Dendritic cell treated with granulocyte-macrophage colony-stimulating factor and Interleukin-4, amounts not matched to agents 40 ng/mL and 50 ng/mL, for 4 days (primary cell): ENCODE results near the gene ZNF362.

Experiments
- H3K27ac Mint-ChIP-seq: one replicate; pipeline ENCODE4 v1.8.0; 2022; ENCODE audit warnings: mild to moderate bottlenecking, mixed read lengths
- H3K27me3 Mint-ChIP-seq: one replicate; pipeline ENCODE4 v1.8.0; 2022; ENCODE audit warnings: mild to moderate bottlenecking, mixed read lengths
- H3K36me3 Mint-ChIP-seq: one replicate; pipeline ENCODE4 v1.8.0; 2022; ENCODE audit warnings: low read depth, mixed read lengths
- H3K4me1 Mint-ChIP-seq: one replicate; pipeline ENCODE4 v1.8.0; 2022; ENCODE audit warnings: low read depth, mixed read lengths
- H3K4me3 Mint-ChIP-seq: one replicate; pipeline ENCODE4 v1.8.0; 2022; ENCODE audit warnings: mild to moderate bottlenecking, moderate library complexity, mixed read lengths
- H3K9me3 Mint-ChIP-seq: one replicate; pipeline ENCODE4 v1.8.0; 2022; ENCODE audit warnings: mixed read lengths
- intact Hi-C: fragments of 100-400 bp; cut with micrococcal nuclease; formaldehyde crosslinking; loops from one replicate; pipeline ENCODE4 v1.15.0; 2022

Gene ZNF362

GRCh38 chr1:33319949-33320618 lies 63.8 kb downstream of the ZNF362 start:
- intact Hi-C loops: no loop called here
- H3K27me3 Mint-ChIP-seq: peaks cover 18% of the 10 kb centered on the region
- no peak overlapping the region for H3K27ac Mint-ChIP-seq
- no peaks in the 10 kb centered on the region for H3K9me3 Mint-ChIP-seq
- no peaks in the 10 kb centered on the region for H3K4me1 Mint-ChIP-seq
- no peak overlapping the region for H3K4me3 Mint-ChIP-seq
- peaks cover 25% of the 10 kb centered on the region for H3K36me3 Mint-ChIP-seq

GRCh38 chr1:33320619-33321165 lies 64.4 kb downstream of the ZNF362 start, which contains the start of gene A3GALT2:
A3GALT2 (minus strand) TSS chr1:33321098; CDS start chr1:33321098, 0 bp downstream.
- Mint-ChIP-seq H3K4me1 (peaks cover 3% of the 10 kb centered on the region), H3K9me3 (no peaks in the 10 kb centered on the region), H3K36me3 (peaks cover 31% of the 10 kb centered on the region), H3K27me3 (peaks cover 18% of the 10 kb centered on the region), H3K27ac (no peak within 1 kb of the TSS), H3K4me3 (no peak within 1 kb of the TSS)
- intact Hi-C loops: no loop called here

- Mint-ChIP-seq H3K9me3 (no peaks in the 10 kb centered on the region), H3K4me1 (peaks cover 8% of the 10 kb centered on the region), H3K27me3 (peaks cover 16% of the 10 kb centered on the region), H3K36me3 (peaks cover 36% of the 10 kb centered on the region), H3K4me3 (no peak overlapping the region), H3K27ac (no peak overlapping the region)
- intact Hi-C loops: no loop called here
Observed at GRCh38 chr1:33321178-33321577, 64.9 kb downstream of the ZNF362 start.

GRCh38 chr1:33322109-33322508 lies 65.8 kb downstream of the ZNF362 start:
- peaks cover 17% of the 10 kb centered on the region for H3K4me1 Mint-ChIP-seq
- intact Hi-C loops: no loop called here
- H3K9me3 Mint-ChIP-seq: no peaks in the 10 kb centered on the region
- peaks cover 39% of the 10 kb centered on the region for H3K36me3 Mint-ChIP-seq
- H3K27ac Mint-ChIP-seq: no peak overlapping the region
- H3K4me3 Mint-ChIP-seq: no peak overlapping the region
- H3K27me3 Mint-ChIP-seq: peaks cover 9% of the 10 kb centered on the region

GRCh38 chr1:33322870-33323585 lies 66.7 kb downstream of the ZNF362 start:
- Mint-ChIP-seq H3K4me3 (no peak overlapping the region), H3K27ac (no peak overlapping the region), H3K27me3 (peaks cover 9% of the 10 kb centered on the region), H3K36me3 (peaks cover 48% of the 10 kb centered on the region), H3K9me3 (no peaks in the 10 kb centered on the region), H3K4me1 (peaks cover 27% of the 10 kb centered on the region)
- intact Hi-C loops: no loop called here

GRCh38 chr1:33323663-33324477 lies 67.6 kb downstream of the ZNF362 start:
- peaks cover 57% of the 10 kb centered on the region for H3K36me3 Mint-ChIP-seq
- peaks cover 35% of the 10 kb centered on the region for H3K4me1 Mint-ChIP-seq
- intact Hi-C loops: no loop called here
- H3K4me3 Mint-ChIP-seq: no peak overlapping the region
- peaks cover 3% of the 10 kb centered on the region for H3K27me3 Mint-ChIP-seq
- H3K27ac Mint-ChIP-seq: no peak overlapping the region
- no peaks in the 10 kb centered on the region for H3K9me3 Mint-ChIP-seq

GRCh38 chr1:33324677-33325575 lies 68.6 kb downstream of the ZNF362 start:
- H3K27ac Mint-ChIP-seq: no peak overlapping the region

GRCh38 chr1:33326785-33327184 lies 70.5 kb downstream of the ZNF362 start:
- intact Hi-C loops: no loop called here
- H3K4me1 Mint-ChIP-seq: peaks cover 51% of the 10 kb centered on the region
- H3K36me3 Mint-ChIP-seq: peaks cover 86% of the 10 kb centered on the region
- peak overlapping the region; percentile 15 for H3K27ac Mint-ChIP-seq
- H3K27me3 Mint-ChIP-seq: no peaks in the 10 kb centered on the region
- no peaks in the 10 kb centered on the region for H3K9me3 Mint-ChIP-seq
- no peak overlapping the region for H3K4me3 Mint-ChIP-seq

More at GRCh38 chr1:33324677-33325575, 68.6 kb downstream of the ZNF362 start:
- intact Hi-C loops: no loop called here
- Mint-ChIP-seq H3K27me3 (no peaks in the 10 kb centered on the region), H3K9me3 (no peaks in the 10 kb centered on the region), H3K4me3 (no peak overlapping the region), H3K4me1 (peaks cover 46% of the 10 kb centered on the region), H3K36me3 (peaks cover 67% of the 10 kb centered on the region)

- intact Hi-C loops: no loop called here
- H3K27me3 Mint-ChIP-seq: no peaks in the 10 kb centered on the region
- no peak overlapping the region for H3K4me3 Mint-ChIP-seq
- peaks cover 60% of the 10 kb centered on the region for H3K4me1 Mint-ChIP-seq
- peaks cover 94% of the 10 kb centered on the region for H3K36me3 Mint-ChIP-seq
- no peak overlapping the region for H3K27ac Mint-ChIP-seq
- no peaks in the 10 kb centered on the region for H3K9me3 Mint-ChIP-seq
Observed at GRCh38 chr1:33327587-33328325, 71.5 kb downstream of the ZNF362 start.

- Mint-ChIP-seq H3K9me3 (no peaks in the 10 kb centered on the region), H3K36me3 (peaks cover 94% of the 10 kb centered on the region), H3K27ac (no peak overlapping the region), H3K4me1 (peaks cover 71% of the 10 kb centered on the region), H3K27me3 (no peaks in the 10 kb centered on the region), H3K4me3 (no peak overlapping the region)
- intact Hi-C loops: no loop called here
Observed at GRCh38 chr1:33328817-33329216, 72.5 kb downstream of the ZNF362 start.

- H3K27ac Mint-ChIP-seq: no peak overlapping the region
- peaks cover 80% of the 10 kb centered on the region for H3K4me1 Mint-ChIP-seq
- no peaks in the 10 kb centered on the region for H3K9me3 Mint-ChIP-seq
- no peaks in the 10 kb centered on the region for H3K27me3 Mint-ChIP-seq
- intact Hi-C loops: no loop called here
- H3K4me3 Mint-ChIP-seq: no peak overlapping the region
- peaks cover 94% of the 10 kb centered on the region for H3K36me3 Mint-ChIP-seq
Observed at GRCh38 chr1:33329600-33330305, 73.5 kb downstream of the ZNF362 start.

- H3K27ac Mint-ChIP-seq: no peak overlapping the region
- no peaks in the 10 kb centered on the region for H3K27me3 Mint-ChIP-seq
- intact Hi-C loops: no loop called here
- no peak overlapping the region for H3K4me3 Mint-ChIP-seq
- no peaks in the 10 kb centered on the region for H3K9me3 Mint-ChIP-seq
- peaks cover 86% of the 10 kb centered on the region for H3K4me1 Mint-ChIP-seq
- H3K36me3 Mint-ChIP-seq: peaks cover 89% of the 10 kb centered on the region
Observed at GRCh38 chr1:33330361-33330890, 74.1 kb downstream of the ZNF362 start.
